Keratinocyte (primary cell): ENCODE measurements around the gene FUZ. TPM values are rescaled to one million over a fixed set of nuclear protein-coding genes. Genes with fewer than 3 reads are reported as not detected.
A peak's percentile ranks its signal among the peaks of the same experiment; 100 is the strongest.

Source experiments
- DNase-seq: peaks from one replicate; pipeline ENCODE4 v3.0.0-alpha.2; 2011; ENCODE audit warnings: low read depth, missing footprints, low spot score
- FAIRE-seq: peaks from 2 replicates; lab custom pipeline; 2011; peaks lifted over from hg19 to GRCh38; lab: Jason Lieb, UNC
- H2AFZ ChIP-seq: 2 replicates; pipeline ENCODE4 v1.6.0; 2012; ENCODE audit warnings: low read length, control low read depth, inconsistent platforms; ENCODE audit not compliant: control insufficient read depth
- H3K27ac ChIP-seq: 2 replicates; pipeline ENCODE4 v1.5.1; 2011; ENCODE audit warnings: low read length; ENCODE audit not compliant: control insufficient read depth, insufficient read depth
- H3K27me3 ChIP-seq: 3 replicates; pipeline ENCODE4 v1.6.0; 2011; ENCODE audit warnings: low read length; ENCODE audit not compliant: control insufficient read depth, insufficient read depth; ENCODE audit errors: extremely low read depth
- H3K36me3 ChIP-seq, 2 experiments: 2 replicates in 1 of 2; 3 replicates in 1 of 2; pipeline ENCODE4 v1.5.1; 2011; ENCODE audit warnings: low read length in 2 of 2, mild to moderate bottlenecking in 1 of 2; ENCODE audit not compliant: control insufficient read depth in 2 of 2, insufficient read depth in 2 of 2; ENCODE audit errors: extremely low read depth in 1 of 2
- H3K4me1 ChIP-seq: 3 replicates; pipeline ENCODE4 v1.5.1; 2011; ENCODE audit warnings: low read length; ENCODE audit not compliant: control insufficient read depth, insufficient read depth; ENCODE audit errors: extremely low read depth
- H3K4me2 ChIP-seq: 3 replicates; pipeline ENCODE4 v1.6.0; 2011; ENCODE audit warnings: low read depth, low read length; ENCODE audit not compliant: control insufficient read depth, insufficient read depth; ENCODE audit errors: extremely low read depth
- H3K4me3 ChIP-seq, 3 experiments: fragments of 200-600 bp in 1 of 3; sonication (generic) in 1 of 3; 2 replicates in 2 of 3; 3 replicates in 1 of 3; pipeline ENCODE4 v1.5.1; 2011 to 2016; ENCODE audit warnings: low read length in 3 of 3, mild to moderate bottlenecking in 3 of 3, control low read depth in 2 of 3, inconsistent platforms in 1 of 3, low read depth in 1 of 3, mixed read lengths in 1 of 3, mixed run types in 1 of 3, moderate library complexity in 1 of 3; ENCODE audit not compliant: control insufficient read depth in 2 of 3, insufficient read depth in 2 of 3; ENCODE audit errors: extremely low read depth in 1 of 3
- H3K79me2 ChIP-seq: 2 replicates; pipeline ENCODE4 v1.6.0; 2012; ENCODE audit warnings: low read length; ENCODE audit not compliant: control insufficient read depth, insufficient read depth
- H3K9ac ChIP-seq: 3 replicates; pipeline ENCODE4 v1.6.0; 2011; ENCODE audit warnings: low read length; ENCODE audit not compliant: control insufficient read depth, insufficient read depth; ENCODE audit errors: extremely low read depth
- H3K9me1 ChIP-seq: 3 replicates; pipeline ENCODE4 v1.6.0; 2011; ENCODE audit warnings: low read length; ENCODE audit not compliant: control insufficient read depth, insufficient read depth; ENCODE audit errors: extremely low read depth
- H3K9me3 ChIP-seq: 2 replicates; pipeline ENCODE4 v1.5.1; 2012; ENCODE audit warnings: low read depth, low read length; ENCODE audit not compliant: control insufficient read depth
- H4K20me1 ChIP-seq: 3 replicates; pipeline ENCODE4 v1.6.0; 2011; ENCODE audit warnings: low read length; ENCODE audit not compliant: control insufficient read depth, insufficient read depth; ENCODE audit errors: extremely low read depth
- CTCF ChIP-seq, 3 experiments: IDR thresholded peaks in 1 of 3; conservative IDR thresholded peaks in 1 of 3; optimal IDR thresholded peaks in 1 of 3; 2 replicates in 2 of 3; 3 replicates in 1 of 3; pipeline versions ENCODE3 to v1.5.1; 2011; ENCODE audit warnings: low read length in 3 of 3, mild to moderate bottlenecking in 3 of 3, moderate library complexity in 2 of 3, control low read depth in 1 of 3, inconsistent platforms in 1 of 3; ENCODE audit not compliant: insufficient read depth in 2 of 3; ENCODE audit errors: extremely low read depth in 1 of 3
- EZH2 ChIP-seq: IDR thresholded peaks from one replicate; pipeline ENCODE4 v1.6.1; 2012; ENCODE audit warnings: inconsistent platforms, mild to moderate bottlenecking, low read length, moderate library complexity
- dilution Hi-C: fragments of 300-500 bp; cut with MboI; formaldehyde crosslinking; loops from one replicate; pipeline ENCODE4 v1.7.0; 2020; ENCODE audit warnings: low sequenced_read_pairs; ENCODE audit not compliant: extremely low pct_ligation_motif_present
- polyA plus RNA-seq, 5 experiments: library from polyadenylated mRNA; depleted of rRNA in 3 of 5; stranded (reverse) in 3 of 5; stranded (forward) in 1 of 5; unstranded in 1 of 5; fragments of >200 nt; gene quantifications; 1 replicate in 1 of 5; 2 replicates in 3 of 5; 3 replicates in 1 of 5; pipeline versions ENCODE4 v1.2.1 to v1.2.3, GENCODE V29; 2011 to 2012; ENCODE audit warnings: missing spikeins in 2 of 5, low read depth in 1 of 5, low replicate concordance in 1 of 5

FUZ gene
- polyA plus RNA-seq, 1 donor (not counting 4 experiments of a cell fraction or from before 2014, with no cell fraction given), result 3.7 TPM

GRCh38 chr19:49761625-49762311 is 51.3 kb downstream of the FUZ start:
- no peak overlapping the region for H3K4me3 ChIP-seq
- dilution Hi-C loops, result no loop called here
- peak in 1 of 3 experiments; percentile 60 for TF ChIP-seq CTCF (optimal IDR thresholded peaks at IDR 0.05 in 1 of 3, IDR thresholded peaks at IDR 0.05 in 1 of 3, conservative IDR thresholded peaks at IDR 0.05 in 1 of 3; ENCODE audit: extremely low read depth in 1 of 3, insufficient read depth in 2 of 3, low read length in 3 of 3)
- no peak for TF ChIP-seq EZH2
- H3K4me2 ChIP-seq, result peak overlapping the region; percentile 20
- no peaks in the 10 kb centered on the region for H3K79me2 ChIP-seq
- H4K20me1 ChIP-seq, result no peaks in the 10 kb centered on the region
- DNase-seq (no peak), FAIRE-seq (no peak)
- H3K27me3 ChIP-seq, result no peaks in the 10 kb centered on the region
- no peaks in the 10 kb centered on the region for H3K36me3 ChIP-seq
- peak overlapping the region; percentile 85 for H2AFZ ChIP-seq
- no peaks in the 10 kb centered on the region for H3K9me1 ChIP-seq
- H3K9ac ChIP-seq, result no peak overlapping the region
- no peaks in the 10 kb centered on the region for H3K9me3 ChIP-seq
- H3K27ac ChIP-seq, result no peak overlapping the region
- peaks cover 21% of the 10 kb centered on the region for H3K4me1 ChIP-seq

GRCh38 chr19:49761249-49761624 is 51.9 kb downstream of the FUZ start:
- no peaks in the 10 kb centered on the region for H4K20me1 ChIP-seq
- H3K9me3 ChIP-seq, result peaks cover under 1% of the 10 kb centered on the region
- H3K9me1 ChIP-seq, result no peaks in the 10 kb centered on the region
- no peak overlapping the region for H3K27ac ChIP-seq
- TF ChIP-seq EZH2, result no peak
- TF ChIP-seq CTCF (optimal IDR thresholded peaks at IDR 0.05 in 1 of 3, IDR thresholded peaks at IDR 0.05 in 1 of 3, conservative IDR thresholded peaks at IDR 0.05 in 1 of 3; ENCODE audit: extremely low read depth in 1 of 3, insufficient read depth in 2 of 3, low read length in 3 of 3), result no peak
- peak overlapping the region; percentile 85 for H2AFZ ChIP-seq
- H3K27me3 ChIP-seq, result no peaks in the 10 kb centered on the region
- FAIRE-seq, result no peak
- H3K4me3 ChIP-seq, result no peak overlapping the region
- no peaks in the 10 kb centered on the region for H3K36me3 ChIP-seq
- H3K79me2 ChIP-seq, result no peaks in the 10 kb centered on the region
- H3K4me2 ChIP-seq, result peak overlapping the region; percentile 20
- no peak for DNase-seq
- H3K4me1 ChIP-seq, result peaks cover 21% of the 10 kb centered on the region
- dilution Hi-C loops, result no loop called here
- H3K9ac ChIP-seq, result no peak overlapping the region
